ENCODE results near the gene LRRC26. TPM values are rescaled to one million over a fixed set of nuclear protein-coding genes. Genes with fewer than 3 reads are reported as not detected.

Gene LRRC26
- total and polyA plus RNA-seq, 2 of the 13 experiments (the other 11 are each of a cell fraction or from before 2014, with no cell fraction given), result not detected

GRCh38 chr9:137198051-137198901 lies 28.4 kb upstream of the LRRC26 start (continued):
- TF ChIP-seq HMGXB4 (CRISPR knock-in tag; IDR thresholded peaks at IDR 0.05; ENCODE audit: borderline replicate concordance in 1 of 2, low read depth in 1 of 2), result no peak; a peak in 1 of 4 replicates
- TF ChIP-seq ZNF557 (CRISPR knock-in tag; IDR thresholded peaks at IDR 0.05), result no peak
- no peak for TF ChIP-seq HNRNPL (IDR thresholded peaks at IDR 0.05; ENCODE audit: low read depth, low read length)
- TF ChIP-seq ZNF362 (CRISPR knock-in tag; IDR thresholded peaks at IDR 0.05; ENCODE audit: borderline replicate concordance), result peak; percentile 14; the same call in 1 of the 2 replicates
- TF ChIP-seq IRF1 (CRISPR knock-in tag; IDR thresholded peaks at IDR 0.05; ENCODE audit: low read depth), result no peak
- no peak for TF ChIP-seq ATM (IDR thresholded peaks at IDR 0.05; ENCODE audit: borderline replicate concordance)
- no peak for TF ChIP-seq MAFK (conservative IDR thresholded peaks at IDR 0.05 in 1 of 2, IDR thresholded peaks at IDR 0.05 in 1 of 2; ENCODE audit: low read length in 2 of 2)
- peak; percentile 16; the same call in 1 of the 2 replicates for TF ChIP-seq THRA (CRISPR knock-in tag; IDR thresholded peaks at IDR 0.05; ENCODE audit: borderline replicate concordance)
- TF ChIP-seq ARID4A (CRISPR knock-in tag; IDR thresholded peaks at IDR 0.05; ENCODE audit: borderline replicate concordance), result peak; percentile 31; the same call in 1 of the 2 replicates
- TF ChIP-seq MAX (IDR thresholded peaks at IDR 0.05), result peak; percentile 60
- 0 out of 2 replicates have a peak, but pooled peaks have one; percentile 4 for TF ChIP-seq ZNF333 (CRISPR knock-in tag; IDR thresholded peaks at IDR 0.05; ENCODE audit: borderline replicate concordance)
- 0 out of 2 replicates have a peak, but pooled peaks have one; percentile 30 for TF ChIP-seq ZNF546 (CRISPR knock-in tag; conservative IDR thresholded peaks at IDR 0.05)
- TF ChIP-seq ZNF354B (CRISPR knock-in tag; IDR thresholded peaks at IDR 0.05), result no peak
- TF ChIP-seq SNAI1 (CRISPR knock-in tag; IDR thresholded peaks at IDR 0.05; ENCODE audit: borderline replicate concordance), result peak; percentile 45; the same call in 1 of the 2 replicates
- no peak for TF ChIP-seq ZNF230 (CRISPR knock-in tag; IDR thresholded peaks at IDR 0.05)
- TF ChIP-seq RARA (CRISPR knock-in tag; IDR thresholded peaks at IDR 0.05), result peak; percentile 43; the same call in 1 of the 2 replicates

Data from HepG2 (cell line).